Lower lobe of right lung (tissue), 2 donors: ENCODE measurements around the gene WNT4. TPM values are rescaled to one million over a fixed set of nuclear protein-coding genes. Genes with fewer than 3 reads are reported as not detected.

Experiments
- ATAC-seq, 2 donors: fragments of 200-7000 bp; cut with Tn5 transposase; one replicate each; pipeline ENCODE4 v1.9.1; 2020 to 2022; ENCODE audit warnings: mild to moderate bottlenecking in 2 of 2, moderate library complexity in 2 of 2
- DNase-seq: peaks from one replicate; pipeline ENCODE4 v3.0.0-alpha.2; 2020
- H3K27ac ChIP-seq: fragments of 200-600 bp; one replicate; pipeline ENCODE4 v1.8.0; 2022
- H3K27me3 ChIP-seq: fragments of 200-600 bp; one replicate; pipeline ENCODE4 v1.8.0; 2022; ENCODE audit warnings: low read depth
- H3K36me3 ChIP-seq: fragments of 200-600 bp; one replicate; pipeline ENCODE4 v1.8.0; 2022; ENCODE audit warnings: mild to moderate bottlenecking
- H3K4me1 ChIP-seq: fragments of 200-600 bp; one replicate; pipeline ENCODE4 v1.8.0; 2022
- H3K4me3 ChIP-seq: fragments of 200-600 bp; one replicate; pipeline ENCODE4 v1.8.0; 2022; ENCODE audit warnings: mild to moderate bottlenecking
- H3K9me3 ChIP-seq: fragments of 200-600 bp; one replicate; pipeline ENCODE4 v1.8.0; 2022
- intact Hi-C: fragments of 100-400 bp; cut with DNase I; formaldehyde crosslinking; loops from one replicate; pipeline ENCODE4 v1.11.0; 2022
- total RNA-seq: library from RNA; stranded (reverse); fragmentation: NEBNext Ultra II Directional; extraction: Animal tissue kit (Norgen Biotek cat#: 25700); gene quantifications from one replicate; pipeline ENCODE4 v1.2.1, GENCODE V29; 2021
- TF ChIP-seq, protein P1 (sequence below): fragments of 200-600 bp; IDR thresholded peaks from one replicate; pipeline ENCODE4 v1.8.0; 2022; ENCODE audit warnings: antibody characterized with exemption, mild to moderate bottlenecking
- donor health status: DM: no; HTN: yes; CAD: no; lungs with severe emphysema.

Gene WNT4
- total RNA-seq, 1 donor from 2014 or later: 3.8 TPM

DNA sequence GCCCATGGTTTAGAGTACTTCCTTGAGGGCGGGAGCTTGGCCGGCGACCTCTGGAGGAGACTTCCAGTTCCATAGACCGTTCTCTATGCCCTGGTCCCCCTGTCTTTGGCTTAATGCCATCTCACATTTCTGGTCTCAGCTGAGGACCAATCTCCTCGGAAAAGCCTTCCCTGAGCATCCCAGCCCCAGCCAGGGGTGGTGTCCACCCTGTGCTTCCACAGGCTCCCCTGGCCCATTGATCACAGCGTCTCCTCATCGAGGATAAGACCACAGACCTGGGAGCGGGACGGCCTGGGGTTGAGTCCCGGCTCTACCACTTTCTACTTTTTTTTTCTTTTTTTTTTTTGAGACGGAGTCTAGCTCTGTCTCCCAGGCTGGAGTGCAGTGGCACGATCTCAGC lies 14.5 kb downstream of the WNT4 start:
- no peaks in the 10 kb centered on the region for H3K27me3 ChIP-seq
- no peak overlapping the region for H3K4me3 ChIP-seq
- ATAC-seq (no peak), DNase-seq (no peak)
- no peaks in the 10 kb centered on the region for H3K9me3 ChIP-seq
- H3K4me1 ChIP-seq: peaks cover 7% of the 10 kb centered on the region
- no peak overlapping the region for H3K27ac ChIP-seq
- TF ChIP-seq, protein P1, sequence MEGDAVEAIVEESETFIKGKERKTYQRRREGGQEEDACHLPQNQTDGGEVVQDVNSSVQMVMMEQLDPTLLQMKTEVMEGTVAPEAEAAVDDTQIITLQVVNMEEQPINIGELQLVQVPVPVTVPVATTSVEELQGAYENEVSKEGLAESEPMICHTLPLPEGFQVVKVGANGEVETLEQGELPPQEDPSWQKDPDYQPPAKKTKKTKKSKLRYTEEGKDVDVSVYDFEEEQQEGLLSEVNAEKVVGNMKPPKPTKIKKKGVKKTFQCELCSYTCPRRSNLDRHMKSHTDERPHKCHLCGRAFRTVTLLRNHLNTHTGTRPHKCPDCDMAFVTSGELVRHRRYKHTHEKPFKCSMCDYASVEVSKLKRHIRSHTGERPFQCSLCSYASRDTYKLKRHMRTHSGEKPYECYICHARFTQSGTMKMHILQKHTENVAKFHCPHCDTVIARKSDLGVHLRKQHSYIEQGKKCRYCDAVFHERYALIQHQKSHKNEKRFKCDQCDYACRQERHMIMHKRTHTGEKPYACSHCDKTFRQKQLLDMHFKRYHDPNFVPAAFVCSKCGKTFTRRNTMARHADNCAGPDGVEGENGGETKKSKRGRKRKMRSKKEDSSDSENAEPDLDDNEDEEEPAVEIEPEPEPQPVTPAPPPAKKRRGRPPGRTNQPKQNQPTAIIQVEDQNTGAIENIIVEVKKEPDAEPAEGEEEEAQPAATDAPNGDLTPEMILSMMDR: no peak
- intact Hi-C loops: no loop called here
- H3K36me3 ChIP-seq: no peaks in the 10 kb centered on the region

DNA sequence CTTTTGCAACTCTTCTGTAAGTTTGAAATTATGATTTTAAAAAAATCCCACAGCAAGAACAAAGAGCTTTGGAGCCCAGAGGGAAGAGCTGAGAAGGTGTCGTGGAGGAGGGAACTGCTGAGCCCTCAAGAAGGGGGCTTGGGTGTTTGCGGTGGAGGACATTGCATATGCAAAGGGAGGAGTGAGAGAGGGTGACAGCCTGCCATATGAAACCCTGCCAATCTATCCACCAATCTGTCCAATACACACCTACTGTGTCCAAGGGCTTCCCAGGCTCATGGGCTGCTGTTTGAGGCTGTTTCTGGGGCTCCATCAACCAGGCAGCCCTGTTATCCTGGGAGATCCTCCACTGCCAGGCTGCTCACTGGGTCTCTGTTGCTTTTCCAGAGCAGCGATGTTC lies 15.2 kb downstream of the WNT4 start:
- no peak overlapping the region for H3K27ac ChIP-seq
- H3K36me3 ChIP-seq: no peaks in the 10 kb centered on the region
- TF ChIP-seq, protein P1: no peak
- peaks cover 7% of the 10 kb centered on the region for H3K4me1 ChIP-seq
- no peak overlapping the region for H3K4me3 ChIP-seq
- ATAC-seq: no peak
- no peak for DNase-seq
- H3K27me3 ChIP-seq: no peaks in the 10 kb centered on the region
- no peaks in the 10 kb centered on the region for H3K9me3 ChIP-seq
- intact Hi-C loops: no loop called here

DNA sequence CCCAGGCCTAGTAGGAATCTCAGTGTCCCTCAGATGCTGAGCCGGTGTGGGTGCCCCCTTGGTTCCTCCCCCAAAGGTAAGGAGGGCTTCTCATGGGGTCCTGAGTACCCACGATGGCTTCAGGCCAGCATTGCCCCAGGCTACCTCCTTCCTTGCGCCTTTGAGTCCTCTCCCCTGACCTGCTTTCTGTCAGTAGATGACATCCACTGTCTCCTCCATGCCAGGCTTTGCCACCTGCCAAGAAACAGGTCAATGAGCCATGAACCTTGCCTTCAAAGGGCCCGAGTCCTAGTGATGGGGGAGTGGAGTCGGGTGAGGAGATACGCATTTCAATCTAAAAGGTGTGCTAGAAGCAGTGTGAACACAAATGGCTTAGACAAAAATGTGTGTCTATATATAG lies 15.6 kb downstream of the WNT4 start:
- intact Hi-C loops: no loop called here

DNA sequence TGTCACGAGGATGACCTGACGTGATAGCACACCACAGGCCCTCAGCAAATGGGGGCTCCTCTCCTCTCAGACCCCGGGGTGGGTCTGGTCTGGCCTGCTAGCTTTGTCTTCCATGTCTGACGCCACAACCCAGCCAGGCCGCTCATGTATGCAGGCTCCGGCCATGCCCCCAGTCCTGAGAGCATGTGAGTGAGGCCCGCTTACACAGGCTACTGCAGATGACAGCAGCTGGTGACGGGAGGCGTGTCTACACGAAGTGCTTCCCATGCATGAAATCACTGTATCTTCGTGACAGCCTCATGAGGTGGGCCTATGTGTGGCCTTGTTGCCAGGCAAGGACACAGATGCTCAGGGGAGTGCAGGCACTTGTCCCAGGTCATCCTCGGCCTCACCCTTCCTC lies 16.4 kb downstream of the WNT4 start:
- Histone ChIP-seq H3K27ac (no peak overlapping the region), H3K36me3 (no peaks in the 10 kb centered on the region), H3K4me3 (no peak overlapping the region), H3K27me3 (no peaks in the 10 kb centered on the region), H3K4me1 (no peaks in the 10 kb centered on the region), H3K9me3 (no peaks in the 10 kb centered on the region)
- ATAC-seq (no peak), DNase-seq (no peak)
- TF ChIP-seq, protein P1: no peak
- intact Hi-C loops: no loop called here

More for the DNA sequence above, 15.6 kb downstream of the WNT4 start:
- Histone ChIP-seq H3K9me3 (no peaks in the 10 kb centered on the region), H3K27ac (no peak overlapping the region), H3K36me3 (no peaks in the 10 kb centered on the region), H3K27me3 (no peaks in the 10 kb centered on the region), H3K4me3 (no peak overlapping the region), H3K4me1 (peaks cover 3% of the 10 kb centered on the region)
- ATAC-seq: no peak
- TF ChIP-seq, protein P1: no peak
- DNase-seq: no peak

DNA sequence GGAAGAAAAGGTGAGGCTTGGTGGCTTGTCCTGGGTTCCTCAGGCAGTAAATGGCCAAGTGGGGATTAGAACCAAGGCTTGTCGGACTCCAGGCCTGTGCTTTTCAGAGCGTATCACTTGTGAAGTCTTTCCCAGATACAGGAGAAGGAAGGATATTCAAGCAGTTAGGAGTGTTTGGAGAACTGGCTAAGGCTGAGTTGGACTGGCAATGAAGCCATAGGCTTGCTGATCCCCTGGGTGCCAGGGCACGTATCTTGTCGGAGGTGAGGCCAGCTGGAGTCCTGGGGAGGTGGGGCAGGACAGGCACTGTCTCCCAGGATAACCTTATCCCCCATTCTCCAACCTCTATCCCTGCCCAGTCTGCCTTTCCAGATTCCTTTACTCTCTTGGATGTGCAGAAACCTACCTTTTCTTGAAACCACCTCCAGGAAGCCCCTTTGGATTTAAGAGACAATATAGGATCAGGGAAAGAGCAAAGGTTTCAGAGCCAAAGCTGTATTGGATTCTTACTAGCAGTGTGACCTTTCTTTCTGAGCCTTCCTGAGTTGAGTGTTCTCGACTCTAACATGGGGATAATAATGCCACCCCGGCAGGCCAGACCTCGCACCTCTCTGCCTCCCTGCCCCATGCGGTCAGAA lies 18.2 kb downstream of the WNT4 start:
- no peak for DNase-seq

More for the DNA sequence above, 18.2 kb downstream of the WNT4 start:
- H3K9me3 ChIP-seq: no peaks in the 10 kb centered on the region
- TF ChIP-seq, protein P1: no peak
- ATAC-seq: no peak
- intact Hi-C loops: no loop called here
- no peaks in the 10 kb centered on the region for H3K27me3 ChIP-seq
- peaks cover 6% of the 10 kb centered on the region for H3K36me3 ChIP-seq
- no peak overlapping the region for H3K4me3 ChIP-seq
- H3K27ac ChIP-seq: no peak overlapping the region
- no peaks in the 10 kb centered on the region for H3K4me1 ChIP-seq
